HG02678 (cell line): ENCODE results near the gene PCNP.
"Not testable (repeated sequence)": the region's sequence is repeated elsewhere in the genome, so short reads cannot be mapped to it uniquely, and the experiment has no call there.

ENCODE experiments used
- ATAC-seq: cut with Tn5 transposase; IDR thresholded peaks from one replicate; pipeline ENCODE4 v1.9.1; 2021; ENCODE audit warnings: mild to moderate bottlenecking, moderate library complexity; ENCODE audit not compliant: unreplicated experiment

Gene PCNP, protein sequence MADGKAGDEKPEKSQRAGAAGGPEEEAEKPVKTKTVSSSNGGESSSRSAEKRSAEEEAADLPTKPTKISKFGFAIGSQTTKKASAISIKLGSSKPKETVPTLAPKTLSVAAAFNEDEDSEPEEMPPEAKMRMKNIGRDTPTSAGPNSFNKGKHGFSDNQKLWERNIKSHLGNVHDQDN

DNA sequence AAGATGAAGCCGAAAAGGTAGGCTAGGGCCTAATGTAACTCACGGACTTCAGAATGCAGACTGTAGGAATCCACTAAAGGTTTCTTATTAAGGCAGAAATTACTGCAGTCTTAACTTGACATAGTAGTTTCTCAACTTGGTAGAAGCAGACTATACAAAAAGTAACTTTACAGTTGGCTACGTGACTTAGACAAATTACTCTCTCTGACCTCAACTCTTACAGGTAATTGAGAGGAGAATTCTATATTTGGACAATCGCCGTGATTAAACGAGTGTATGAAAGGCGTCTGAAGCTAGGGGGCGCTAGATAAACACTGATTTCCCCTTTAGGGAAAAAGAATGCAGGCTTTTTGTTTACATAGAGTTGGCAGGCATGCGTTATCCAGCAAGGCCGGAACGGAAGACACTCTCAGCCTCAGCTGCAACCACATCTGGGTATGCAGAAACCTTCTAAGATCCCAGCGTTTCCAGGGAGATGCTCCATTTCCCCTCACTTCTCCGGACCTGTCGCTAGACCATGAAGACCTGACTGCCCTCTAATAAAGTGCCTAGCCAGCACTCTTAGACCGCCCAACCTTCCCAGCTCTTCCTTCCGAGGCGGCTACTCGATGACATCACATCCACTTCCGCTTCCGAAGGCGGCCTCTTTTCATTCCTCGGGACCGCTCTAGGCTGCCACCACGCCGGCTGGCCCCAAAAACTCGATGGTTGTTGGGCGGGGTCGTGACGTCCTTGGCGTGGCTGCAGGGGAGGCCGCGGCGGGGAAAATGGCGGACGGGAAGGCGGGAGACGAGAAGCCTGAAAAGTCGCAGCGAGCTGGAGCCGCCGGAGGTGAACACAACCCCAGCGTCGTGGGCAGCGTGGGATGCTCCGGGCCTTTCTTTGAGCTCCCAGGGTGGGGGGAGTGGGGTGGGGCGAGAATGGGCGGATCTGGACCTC, at the start of gene PCNP:
Gene PCNP, plus strand, starts transcription at position 732 of the 939 bp plus-strand sequence. Its CDS starts 36 bp downstream, at position 768.
- peak; percentile 87 for ATAC-seq

DNA sequence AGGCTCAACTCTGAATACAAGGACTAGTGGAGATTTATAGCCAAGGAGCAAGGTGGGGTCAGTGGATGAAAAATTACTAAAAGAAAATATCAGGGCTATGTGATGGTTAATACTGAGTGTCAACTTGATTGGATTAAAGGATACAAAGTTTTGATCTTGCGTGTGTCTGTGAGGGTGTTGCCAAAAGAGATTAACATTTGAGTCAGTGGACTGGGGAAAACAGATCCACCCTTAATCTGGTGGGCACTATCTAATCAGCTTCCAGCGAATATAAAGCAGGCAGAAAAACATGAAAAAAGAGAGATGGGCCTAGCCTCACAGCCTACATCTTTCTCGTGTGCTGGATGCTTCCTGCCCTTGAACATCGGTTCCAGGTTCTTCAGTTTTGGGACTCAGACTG, 46.5 kb upstream of the PCNP start:
- no peak for ATAC-seq

DNA sequence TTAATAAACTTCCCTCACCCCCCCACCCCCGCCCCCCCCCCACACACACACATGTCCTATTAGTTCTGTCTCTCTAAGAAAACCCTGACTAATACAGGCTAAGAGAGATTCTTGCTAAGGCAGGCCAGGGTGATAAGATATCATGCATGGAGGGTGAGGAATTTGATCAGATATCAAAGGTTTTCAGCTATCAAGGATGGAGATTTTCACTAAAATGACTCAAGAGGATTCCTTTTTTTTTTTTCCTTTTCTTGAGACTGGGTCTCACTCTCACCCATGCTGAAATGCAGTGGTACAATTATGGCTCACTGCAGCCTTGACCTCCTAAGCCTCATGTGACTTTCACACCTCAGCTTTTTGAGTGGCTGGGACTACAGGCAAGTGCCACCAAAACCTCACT, 46.1 kb upstream of the PCNP start:
- no peak for ATAC-seq

DNA sequence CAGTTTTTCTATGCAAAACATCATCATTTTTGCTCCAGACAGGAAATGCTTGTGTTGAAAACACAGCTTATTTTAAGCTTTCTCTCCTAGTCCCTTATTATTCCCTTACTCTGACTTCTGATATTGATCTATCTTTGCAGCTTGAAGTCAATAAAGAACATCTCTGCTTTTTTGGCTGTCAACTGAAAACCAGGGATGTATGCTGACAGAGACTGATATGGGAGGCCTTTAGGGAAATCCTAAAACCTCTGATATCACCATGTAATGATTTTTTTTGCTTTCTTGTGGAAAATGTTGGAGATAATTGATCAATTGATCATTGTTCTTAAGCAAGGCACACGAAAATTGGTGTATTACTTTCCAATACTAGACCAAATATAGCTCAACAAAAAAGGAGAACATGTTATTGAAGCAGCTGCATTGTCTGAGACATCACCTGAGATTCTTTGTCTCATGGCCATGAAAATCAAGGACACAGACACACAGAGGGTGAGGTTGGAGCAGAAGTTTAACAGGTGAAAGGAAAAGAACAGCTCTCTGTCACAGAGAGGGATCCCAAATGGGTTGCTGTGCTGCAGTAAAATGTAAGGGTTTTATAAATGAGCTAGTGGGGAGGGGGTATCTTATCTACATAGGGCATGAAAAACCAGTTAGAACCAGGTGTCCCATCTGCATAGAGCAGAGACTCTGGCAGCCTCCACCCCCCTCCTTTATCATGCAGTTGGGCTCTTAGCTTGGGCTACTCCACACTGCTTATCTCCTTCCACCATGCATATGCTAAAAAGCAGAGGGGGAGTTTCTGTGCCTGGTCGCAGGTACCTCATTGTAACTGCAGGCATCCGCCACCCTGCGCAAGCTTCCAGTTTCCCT, 43.9 kb upstream of the PCNP start:
- no peak for ATAC-seq

DNA sequence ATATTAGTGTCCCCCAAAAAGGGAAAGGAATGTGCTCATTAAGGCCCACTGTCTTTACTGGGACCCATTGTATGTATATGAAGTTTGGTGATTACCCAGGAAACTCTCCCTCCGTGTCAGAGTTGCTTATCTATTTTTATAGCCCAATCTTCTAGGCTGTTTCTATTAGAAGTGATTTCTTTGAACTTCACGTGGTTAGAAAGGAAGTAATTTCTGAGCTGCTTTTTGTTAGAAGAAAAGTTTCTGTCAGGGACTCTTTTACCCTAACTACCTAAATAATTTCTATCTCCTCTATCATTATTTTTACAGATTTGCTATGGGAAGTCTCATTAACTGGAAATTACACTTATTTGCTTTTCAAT, 43.3 kb upstream of the PCNP start:
- no peak for ATAC-seq

DNA sequence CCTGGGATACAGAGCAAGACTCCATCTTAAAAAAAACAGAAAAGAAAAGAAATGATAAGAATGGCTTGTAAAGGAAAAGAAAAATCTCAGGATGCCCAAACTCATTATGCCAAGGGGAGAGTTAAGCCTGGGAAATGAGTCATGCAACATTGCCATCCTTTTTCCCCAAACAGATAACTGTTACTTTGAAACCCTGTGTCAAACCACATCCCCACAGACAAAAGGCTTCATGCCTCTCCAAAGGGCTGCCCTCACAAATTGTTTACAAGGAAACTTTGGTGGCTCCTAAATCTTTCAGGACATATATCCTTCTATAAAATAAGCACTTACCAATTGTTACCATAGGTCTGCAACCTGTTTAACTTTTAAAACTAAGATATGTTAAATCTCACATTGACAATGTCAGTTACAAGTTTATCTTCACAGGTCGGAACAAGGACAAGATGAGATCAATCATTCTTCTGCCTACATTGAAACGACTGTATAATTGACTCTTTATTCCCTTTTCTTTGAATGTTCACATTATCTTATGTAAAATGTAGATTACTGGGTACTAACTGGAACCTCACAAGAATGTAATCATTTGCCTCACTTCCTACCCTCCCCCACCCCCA, 42.4 kb upstream of the PCNP start:
- no peak for ATAC-seq

DNA sequence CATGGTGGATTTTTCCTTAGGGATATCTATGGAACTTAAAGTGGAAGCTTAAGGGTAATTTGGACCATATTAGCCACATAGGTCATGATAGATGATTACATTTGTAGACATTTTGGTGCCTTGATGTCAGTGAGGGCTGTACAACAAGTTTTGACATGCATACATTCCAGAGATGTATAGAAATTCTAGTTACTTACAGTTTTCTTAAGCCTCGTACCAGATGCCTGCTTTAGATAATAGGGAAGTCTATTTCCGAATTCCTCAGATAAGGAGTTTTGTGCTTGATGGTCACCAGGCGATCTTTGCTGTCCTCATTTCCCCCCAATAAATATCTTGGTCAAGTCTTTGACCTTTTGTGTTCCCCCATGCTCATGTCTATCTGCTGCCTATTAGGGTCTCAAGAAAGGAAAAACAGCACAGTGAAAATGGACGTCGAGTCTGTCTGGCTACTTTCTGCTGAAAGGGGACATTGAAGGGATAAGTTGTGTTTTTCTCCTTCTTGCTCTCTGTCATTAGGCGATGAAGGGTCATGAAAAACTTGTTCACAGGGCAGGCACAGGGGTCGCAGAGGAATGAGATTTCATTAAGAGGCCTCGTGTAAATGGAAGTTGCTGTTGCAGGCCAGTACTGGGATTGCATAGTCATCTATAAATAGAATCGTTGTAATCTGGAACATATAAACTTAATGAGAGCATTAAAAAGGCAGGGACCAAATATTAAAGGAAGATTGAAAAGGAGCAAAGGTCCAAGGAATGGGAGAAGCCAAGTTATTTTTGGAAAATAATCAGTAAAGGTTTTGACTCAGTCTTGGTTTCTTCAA, 41.0 kb upstream of the PCNP start:
- ATAC-seq: no peak

DNA sequence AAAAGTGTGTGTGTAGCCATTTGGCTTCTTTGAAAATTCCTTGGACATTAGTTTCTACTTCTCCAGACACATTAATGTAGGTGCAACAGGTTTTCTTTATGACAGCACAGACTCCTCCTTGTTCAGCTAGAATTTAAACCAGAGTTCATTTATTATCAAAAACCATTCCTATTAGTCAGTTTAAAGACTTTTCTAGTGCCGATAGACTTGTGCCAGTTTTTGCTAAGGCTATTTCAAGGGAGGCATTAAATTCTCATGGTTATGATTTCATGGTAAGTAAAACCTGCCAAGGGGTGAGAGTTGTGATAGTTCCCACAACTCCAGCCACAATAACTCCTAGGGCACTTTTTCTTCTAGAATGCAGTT, 40.4 kb upstream of the PCNP start:
- ATAC-seq: no peak

DNA sequence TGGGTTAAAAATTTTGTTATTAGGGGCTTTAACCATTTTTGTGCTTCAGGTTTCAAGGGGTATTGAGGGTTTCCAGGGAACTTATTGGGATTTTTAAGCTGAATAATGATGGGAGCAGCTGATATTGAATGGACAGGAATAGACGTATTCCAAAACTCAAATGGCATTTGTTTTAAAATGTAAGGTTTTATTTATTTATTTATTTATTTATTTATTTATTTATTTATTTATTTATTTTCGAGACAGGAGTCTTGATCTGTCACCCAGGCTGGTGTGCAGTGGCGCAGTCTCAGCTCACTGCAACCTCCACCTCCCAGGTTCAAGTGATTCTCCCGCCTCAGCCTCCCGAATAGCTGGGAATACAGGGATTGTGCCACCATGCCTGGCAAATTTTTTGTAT, 38.8 kb upstream of the PCNP start:
- ATAC-seq: no peak

DNA sequence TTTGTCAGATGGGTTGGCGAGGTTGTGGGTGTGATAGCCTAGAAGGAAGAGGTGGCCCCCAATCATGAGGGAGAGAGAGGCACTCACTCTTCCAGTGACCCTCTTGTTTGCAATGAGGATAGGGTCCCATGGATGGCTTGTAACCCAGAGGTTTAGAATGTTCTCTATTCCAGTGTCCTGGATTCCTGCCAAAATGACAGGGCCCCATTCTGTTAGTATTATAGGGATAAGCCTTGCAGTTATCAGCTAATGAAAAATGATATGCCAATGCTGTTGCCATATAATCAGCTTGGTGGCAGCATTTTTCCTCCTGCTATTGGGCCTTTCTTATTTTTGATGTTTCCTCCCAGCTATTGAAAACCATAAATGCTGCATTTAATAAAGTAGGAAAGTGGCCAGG, 37.7 kb upstream of the PCNP start:
- ATAC-seq: no peak

DNA sequence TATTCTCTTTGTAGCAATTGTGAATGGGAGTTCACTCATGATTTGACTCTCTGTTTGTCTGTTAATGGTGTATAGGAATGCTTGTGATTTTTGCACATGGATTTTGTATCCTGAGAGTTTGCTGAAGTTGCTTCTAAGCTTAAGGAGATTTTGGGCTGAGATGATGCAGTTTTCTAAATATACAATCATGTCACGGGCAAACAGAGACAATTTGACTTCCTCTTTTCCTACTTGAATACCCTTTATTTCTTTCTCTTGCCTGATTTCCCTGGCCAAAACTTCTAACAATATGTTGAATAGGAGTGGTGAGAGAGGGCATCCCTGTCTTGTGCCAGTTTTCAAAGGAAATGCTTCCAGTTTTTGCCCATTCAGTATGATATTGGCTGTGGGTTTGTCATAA, 37.0 kb upstream of the PCNP start:
- not testable (repeated sequence) for ATAC-seq

DNA sequence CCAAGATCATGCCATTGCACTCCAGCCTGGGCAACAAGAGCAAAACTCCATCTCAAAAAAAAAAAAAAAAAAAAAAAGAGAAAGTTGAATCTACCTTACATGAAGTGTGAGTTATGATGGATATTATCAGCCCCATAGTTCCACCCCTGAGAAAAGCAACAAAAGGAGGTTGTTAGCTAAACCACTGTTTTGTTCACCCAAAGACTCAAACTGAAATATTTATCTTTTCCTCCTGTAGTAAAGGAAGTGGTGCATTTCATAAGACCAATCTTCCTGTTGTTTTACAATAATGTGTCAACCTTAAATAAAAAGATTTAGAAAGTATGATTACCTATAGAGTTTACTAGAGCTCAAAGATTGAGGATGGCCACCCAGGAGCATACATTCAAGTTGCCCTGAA, 31.0 kb upstream of the PCNP start:
- ATAC-seq: no peak

DNA sequence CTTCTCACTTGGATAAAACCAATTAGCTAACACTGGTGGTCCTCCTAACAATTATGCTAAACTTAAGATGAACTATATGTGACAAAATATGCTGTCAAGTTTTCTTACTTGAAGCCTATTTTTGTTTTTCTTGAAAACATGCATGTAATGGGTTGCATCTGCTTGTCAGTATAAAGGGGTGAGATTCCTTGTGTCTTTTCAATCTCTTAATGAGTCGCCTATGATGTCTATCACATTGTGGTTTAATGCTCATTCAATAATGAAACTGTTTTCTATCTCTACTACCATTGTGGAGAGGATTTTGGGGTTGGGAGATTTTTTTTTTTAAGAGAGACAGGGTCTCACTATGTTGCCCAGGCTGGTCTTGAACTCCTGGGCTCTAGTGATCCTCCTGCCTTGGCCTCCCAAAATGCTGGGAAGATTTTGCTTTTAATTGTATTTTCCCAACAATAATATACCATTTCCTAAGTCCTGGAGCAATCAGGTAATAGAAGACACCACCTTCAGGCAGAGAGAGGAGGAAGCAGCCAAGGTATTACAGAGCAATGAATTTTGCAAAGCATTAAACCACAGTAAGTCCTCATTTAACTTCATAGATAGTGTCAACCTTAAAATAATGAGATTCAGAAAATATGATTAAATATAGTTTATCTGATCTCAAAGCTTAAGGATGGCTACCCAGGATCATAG, 29.7 kb upstream of the PCNP start:
- no peak for ATAC-seq

DNA sequence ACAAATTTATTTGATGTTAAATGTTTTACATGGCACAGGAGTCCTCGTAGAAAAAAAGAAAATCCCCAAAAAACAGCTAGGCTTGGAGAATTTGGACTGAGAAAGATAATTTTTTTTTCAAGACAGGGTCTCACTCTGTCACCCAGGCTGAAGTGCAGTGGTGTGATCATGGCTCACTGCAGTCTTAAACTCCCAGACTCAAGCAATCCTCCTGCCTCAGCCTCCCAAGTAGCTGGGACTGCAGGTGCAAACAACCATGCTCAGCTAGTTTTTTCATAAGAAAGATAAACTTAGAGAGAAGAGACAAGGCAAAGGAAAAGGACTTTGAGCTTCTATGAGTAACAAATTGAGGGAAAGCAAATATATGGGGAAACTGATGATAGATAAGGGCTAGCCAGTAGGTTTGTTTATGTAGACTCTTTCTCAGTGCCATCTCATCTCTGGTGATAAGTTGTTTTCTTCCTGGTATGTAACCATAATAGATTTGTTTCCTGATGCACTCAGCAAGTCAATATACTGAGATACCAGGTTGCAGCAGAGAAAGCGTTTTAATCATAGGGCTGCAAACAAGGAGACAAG, 25.4 kb upstream of the PCNP start:
- no peak for ATAC-seq

DNA sequence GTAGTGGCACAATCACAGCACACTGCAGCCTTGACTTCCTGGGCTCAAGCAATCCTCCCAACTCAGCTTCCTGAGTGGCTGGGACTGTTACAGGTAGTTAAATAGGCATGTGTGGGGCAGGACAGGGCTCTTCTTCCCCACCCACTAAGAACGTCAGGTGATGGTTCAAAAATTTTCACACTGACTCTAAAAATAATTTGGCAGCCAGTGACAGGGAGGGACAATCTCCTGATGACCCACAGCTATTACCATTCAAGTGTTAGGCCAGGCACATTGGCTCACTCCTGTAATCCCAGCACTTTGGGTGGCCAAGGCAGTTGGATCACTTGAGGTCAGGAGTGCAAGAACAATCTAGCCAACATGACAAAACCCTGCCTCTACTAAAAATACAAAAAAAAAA, 24.5 kb upstream of the PCNP start:
- ATAC-seq: no peak

DNA sequence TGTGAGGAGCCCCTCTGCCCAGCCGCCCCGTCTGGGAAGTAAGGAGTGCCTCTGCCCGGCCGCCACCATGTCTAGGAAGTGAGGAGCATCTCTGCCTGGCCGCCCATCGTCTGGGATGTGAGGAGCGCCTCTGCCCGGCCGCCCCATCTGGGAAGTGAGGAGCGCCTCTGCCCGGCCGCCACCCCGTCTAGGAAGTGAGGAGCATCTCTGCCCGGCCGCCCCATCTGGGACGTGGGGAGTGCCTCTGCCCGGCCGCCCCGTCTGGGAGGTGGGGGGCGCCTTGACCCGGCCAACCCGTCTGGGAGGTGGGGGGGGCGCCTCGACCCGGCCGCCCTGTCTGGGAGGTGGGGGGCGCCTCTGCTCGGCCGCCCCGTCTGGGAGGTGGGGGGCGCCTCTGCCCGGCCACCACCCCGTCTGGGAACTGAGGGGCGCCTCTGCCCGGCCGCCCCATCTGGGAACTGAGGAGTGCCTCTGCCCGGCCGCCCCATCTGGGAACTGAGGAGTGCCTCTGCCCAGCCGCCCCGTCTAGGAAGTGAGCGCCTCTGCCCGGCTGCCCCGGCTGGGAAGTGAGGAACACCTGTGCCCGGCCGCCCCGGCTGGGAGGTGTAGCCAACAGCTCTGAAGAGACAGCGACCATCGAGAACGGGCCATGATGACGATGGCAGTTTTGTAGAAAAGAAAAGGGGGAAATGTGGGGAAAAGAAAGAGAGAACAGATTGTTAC, 22.5 kb upstream of the PCNP start:
- not testable (repeated sequence) for ATAC-seq

DNA sequence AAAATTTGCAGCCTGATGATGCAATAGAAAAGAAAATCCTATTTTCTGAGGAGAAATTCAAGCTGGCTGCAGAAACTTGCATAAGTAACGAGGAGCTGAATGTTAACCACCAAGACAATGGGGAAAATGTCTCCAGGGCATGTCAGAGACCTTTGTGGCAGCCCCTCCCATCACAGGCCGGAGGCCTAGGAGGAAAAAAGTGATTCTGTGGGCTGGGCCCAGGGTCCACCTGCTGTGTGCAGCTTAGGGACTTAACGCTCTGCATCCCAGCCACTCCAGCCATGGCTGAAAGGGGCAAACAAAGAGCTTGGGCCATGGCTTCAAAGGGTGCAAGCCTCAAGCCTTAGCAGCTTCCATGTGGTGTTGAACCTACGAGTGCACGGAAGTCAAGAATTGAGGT, 20.6 kb upstream of the PCNP start:
- ATAC-seq: not testable (repeated sequence)

DNA sequence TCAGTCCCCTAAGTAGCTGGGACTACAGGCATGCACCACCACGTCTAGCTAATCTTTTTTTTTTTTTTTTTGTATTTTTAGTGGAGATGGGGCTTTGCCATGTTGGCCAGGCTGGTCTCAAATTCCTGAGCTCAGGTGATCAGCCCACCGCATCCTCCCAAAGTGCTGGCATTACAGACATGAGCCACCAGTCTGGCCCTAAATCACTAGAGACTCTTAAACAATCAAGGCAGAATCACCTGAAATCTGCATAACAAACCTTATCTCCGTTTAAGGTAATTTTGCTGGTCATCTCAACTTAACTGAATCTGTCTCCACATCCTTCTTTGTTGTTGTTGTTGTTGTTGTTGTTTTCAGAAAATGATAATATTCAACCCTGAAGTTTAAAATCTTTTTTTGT, 17.9 kb upstream of the PCNP start:
- ATAC-seq: no peak
